GM21381 (cell line): ENCODE data around the gene PLXNA2.

Experiments
- ATAC-seq: cut with Tn5 transposase; IDR thresholded peaks from one replicate; pipeline ENCODE4 v1.9.1; 2021; ENCODE audit warnings: mild to moderate bottlenecking, moderate library complexity; ENCODE audit not compliant: unreplicated experiment

PLXNA2 gene

GRCh38 chr1:208207388-208208131 lies 36.6 kb downstream of the PLXNA2 start:
- ATAC-seq, result no peak

GRCh38 chr1:208206092-208206698 lies 38.0 kb downstream of the PLXNA2 start:
- no peak for ATAC-seq

GRCh38 chr1:208205216-208206013 lies 38.8 kb downstream of the PLXNA2 start:
- no peak for ATAC-seq

GRCh38 chr1:208204779-208205178 lies 39.4 kb downstream of the PLXNA2 start:
- no peak for ATAC-seq

- no peak for ATAC-seq
These were observed 40.2 kb downstream of the PLXNA2 start for GRCh38 chr1:208203848-208204609.

GRCh38 chr1:208203127-208203847 lies 40.9 kb downstream of the PLXNA2 start:
- ATAC-seq, result no peak

- no peak for ATAC-seq
These were observed 41.7 kb downstream of the PLXNA2 start for GRCh38 chr1:208202333-208202995.

- ATAC-seq, result no peak
These were observed 43.0 kb downstream of the PLXNA2 start for GRCh38 chr1:208201229-208201628.

GRCh38 chr1:208200116-208200515 lies 44.1 kb downstream of the PLXNA2 start:
- ATAC-seq, result no peak

- ATAC-seq, result no peak
These were observed 45.9 kb downstream of the PLXNA2 start for GRCh38 chr1:208198236-208198635.

- ATAC-seq, result no peak
These were observed 49.2 kb downstream of the PLXNA2 start for GRCh38 chr1:208194944-208195343.

- ATAC-seq, result no peak
These were observed 51.2 kb downstream of the PLXNA2 start for GRCh38 chr1:208192995-208193394.

- no peak for ATAC-seq
These were observed 53.4 kb downstream of the PLXNA2 start for GRCh38 chr1:208190784-208191183.

- ATAC-seq, result no peak
These were observed 54.5 kb downstream of the PLXNA2 start for GRCh38 chr1:208189716-208190115.

- peak; percentile 46 for ATAC-seq
These were observed 55.0 kb downstream of the PLXNA2 start for GRCh38 chr1:208189183-208189582.

- no peak for ATAC-seq
These were observed 55.6 kb downstream of the PLXNA2 start for GRCh38 chr1:208188607-208189006.

- peak; percentile 69 for ATAC-seq
These were observed 56.6 kb downstream of the PLXNA2 start for GRCh38 chr1:208187499-208188041.

- no peak for ATAC-seq
These were observed 58.4 kb downstream of the PLXNA2 start for GRCh38 chr1:208185801-208186231.

- no peak for ATAC-seq
These were observed 59.1 kb downstream of the PLXNA2 start for GRCh38 chr1:208184966-208185654.
